PFSK-1 (cell line): ENCODE results near the gene RAI2.

Experiments
- FOXP2 ChIP-seq: optimal IDR thresholded peaks from 2 replicates; pipeline ENCODE3; 2011; ENCODE audit warnings: borderline replicate concordance, control low read depth, inconsistent platforms; ENCODE audit not compliant: insufficient read depth; ENCODE audit errors: extremely low read length, extremely low read depth
- POLR2AphosphoS5 ChIP-seq: IDR thresholded peaks from 2 replicates; pipeline ENCODE4 v1.6.1; 2012; ENCODE audit warnings: low read depth, mild to moderate bottlenecking, control low read depth, low read length, moderate library complexity
- REST ChIP-seq, 2 experiments: IDR thresholded peaks; 2 replicates each; pipeline versions ENCODE4 v1.6.1 to v1.8.0; 2011 to 2012; ENCODE audit warnings: low read depth in 2 of 2, low read length in 2 of 2, control low read depth in 1 of 2, inconsistent platforms in 1 of 2, mild to moderate bottlenecking in 1 of 2, moderate library complexity in 1 of 2; ENCODE audit not compliant: insufficient read depth in 1 of 2
- SIN3A ChIP-seq: IDR thresholded peaks from 2 replicates; pipeline ENCODE4 v1.6.1; 2012; ENCODE audit warnings: mild to moderate bottlenecking, low read length, moderate library complexity, borderline replicate concordance; ENCODE audit not compliant: insufficient read depth
- TAF1 ChIP-seq: IDR thresholded peaks from 2 replicates; pipeline ENCODE4 v1.6.1; 2012; ENCODE audit warnings: low read length, control low read depth, borderline replicate concordance; ENCODE audit not compliant: insufficient read depth

Gene RAI2

GRCh38 chrX:17854531-17854930 lies 6.6 kb downstream of the RAI2 start:
- TF ChIP-seq FOXP2 (no peak), REST (IDR thresholded peaks at IDR 0.05; ENCODE audit: insufficient read depth in 1 of 2, low read depth in 2 of 2, low read length in 2 of 2) (no peak), POLR2AphosphoS5 (no peak), TAF1 (no peak), SIN3A (no peak)

GRCh38 chrX:17854069-17854468 lies 7.0 kb downstream of the RAI2 start:
- no peak for TF ChIP-seq SIN3A
- no peak for TF ChIP-seq TAF1
- TF ChIP-seq FOXP2, result no peak
- TF ChIP-seq REST (IDR thresholded peaks at IDR 0.05; ENCODE audit: insufficient read depth in 1 of 2, low read depth in 2 of 2, low read length in 2 of 2), result no peak
- TF ChIP-seq POLR2AphosphoS5, result no peak

GRCh38 chrX:17851874-17852273 lies 9.2 kb downstream of the RAI2 start:
- TF ChIP-seq TAF1 (no peak), SIN3A (no peak), POLR2AphosphoS5 (no peak), REST (IDR thresholded peaks at IDR 0.05; ENCODE audit: insufficient read depth in 1 of 2, low read depth in 2 of 2, low read length in 2 of 2) (no peak), FOXP2 (no peak)

GRCh38 chrX:17848545-17849265 lies 12.4 kb downstream of the RAI2 start:
- no peak for TF ChIP-seq REST (IDR thresholded peaks at IDR 0.05; ENCODE audit: insufficient read depth in 1 of 2, low read depth in 2 of 2, low read length in 2 of 2)
- TF ChIP-seq TAF1, result no peak
- no peak for TF ChIP-seq POLR2AphosphoS5
- no peak for TF ChIP-seq SIN3A
- TF ChIP-seq FOXP2, result no peak

- no peak for TF ChIP-seq POLR2AphosphoS5
- no peak for TF ChIP-seq SIN3A
- TF ChIP-seq REST (IDR thresholded peaks at IDR 0.05; ENCODE audit: insufficient read depth in 1 of 2, low read depth in 2 of 2, low read length in 2 of 2), result no peak
- TF ChIP-seq FOXP2, result no peak
- no peak for TF ChIP-seq TAF1
These were observed 15.1 kb downstream of the RAI2 start for GRCh38 chrX:17846045-17846444.
